SJSA1 (cell line): ENCODE measurements around the gene SLC25A25. TPM values are rescaled to one million over a fixed set of nuclear protein-coding genes. Genes with fewer than 3 reads are reported as not detected.
A peak's percentile ranks its signal among the peaks of the same experiment; 100 is the strongest.
"Not testable (repeated sequence)": the region's sequence is repeated elsewhere in the genome, so short reads cannot be mapped to it uniquely, and the experiment has no call there.

Source experiments
- DNase-seq, 2 experiments: peaks; one replicate each; pipeline ENCODE4 v3.0.0-alpha.2; 2015 to 2020; ENCODE audit warnings: low spot score in 2 of 2, low read depth in 1 of 2
- H3K27ac ChIP-seq: fragments of 250-450 bp; sonication (Bioruptor Pico); 2 replicates; pipeline ENCODE4 v1.5.1; 2020; ENCODE audit warnings: mild to moderate bottlenecking, moderate library complexity
- H3K27me3 ChIP-seq: fragments of 250-450 bp; sonication (Bioruptor Pico); replicated peaks from 2 replicates; pipeline ENCODE4 v1.5.1; 2020; ENCODE audit warnings: mild to moderate bottlenecking, moderate library complexity
- H3K36me3 ChIP-seq: fragments of 250-450 bp; sonication (Bioruptor Pico); 2 replicates; pipeline ENCODE4 v1.5.1; 2020; ENCODE audit warnings: mild to moderate bottlenecking
- H3K4me1 ChIP-seq: fragments of 250-450 bp; sonication (Bioruptor Pico); replicated peaks from 2 replicates; pipeline ENCODE4 v1.6.1; 2021; ENCODE audit warnings: mild to moderate bottlenecking
- H3K4me3 ChIP-seq: fragments of 250-450 bp; sonication (Bioruptor Pico); 2 replicates; pipeline ENCODE4 v1.5.1; 2020; ENCODE audit warnings: mild to moderate bottlenecking
- H3K9me3 ChIP-seq: fragments of 250-450 bp; sonication (Bioruptor Pico); replicated peaks from 2 replicates; pipeline ENCODE4 v1.5.1; 2020; ENCODE audit warnings: mild to moderate bottlenecking
- total RNA-seq: library from RNA; depleted of rRNA; stranded (reverse); fragments of >200 nt; shearing (Covaris generic); gene quantifications from 2 replicates; pipeline ENCODE4 v1.2.3, GENCODE V29; 2014

Gene SLC25A25
- total RNA-seq, 1 experiment from 2014 or later, result 30.8 TPM

DNA sequence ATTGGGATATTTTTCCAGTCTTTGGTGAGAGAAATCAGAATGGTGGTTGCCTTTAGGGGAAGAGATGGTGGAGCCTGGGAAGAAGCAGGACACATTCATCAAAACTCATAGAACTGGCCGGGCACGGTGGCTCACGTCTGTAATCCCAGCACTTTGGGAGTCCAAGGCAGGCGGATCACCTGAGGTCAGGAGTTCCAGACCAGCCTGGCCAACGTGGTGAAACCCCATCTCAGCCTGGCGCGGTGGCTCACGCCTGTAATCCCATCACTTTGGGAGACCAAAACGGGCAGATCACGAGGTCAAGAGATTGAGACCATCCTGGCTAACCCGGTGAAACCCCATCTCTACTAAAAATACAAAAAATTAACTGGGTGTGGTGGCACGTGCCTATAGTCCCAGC lies 43.7 kb downstream of the SLC25A25 start:
- not testable (repeated sequence) for H3K4me1 ChIP-seq, H3K4me3 ChIP-seq, DNase-seq, H3K27me3 ChIP-seq, H3K9me3 ChIP-seq, H3K27ac ChIP-seq
- peaks cover 26% of the 10 kb centered on the region for H3K36me3 ChIP-seq

DNA sequence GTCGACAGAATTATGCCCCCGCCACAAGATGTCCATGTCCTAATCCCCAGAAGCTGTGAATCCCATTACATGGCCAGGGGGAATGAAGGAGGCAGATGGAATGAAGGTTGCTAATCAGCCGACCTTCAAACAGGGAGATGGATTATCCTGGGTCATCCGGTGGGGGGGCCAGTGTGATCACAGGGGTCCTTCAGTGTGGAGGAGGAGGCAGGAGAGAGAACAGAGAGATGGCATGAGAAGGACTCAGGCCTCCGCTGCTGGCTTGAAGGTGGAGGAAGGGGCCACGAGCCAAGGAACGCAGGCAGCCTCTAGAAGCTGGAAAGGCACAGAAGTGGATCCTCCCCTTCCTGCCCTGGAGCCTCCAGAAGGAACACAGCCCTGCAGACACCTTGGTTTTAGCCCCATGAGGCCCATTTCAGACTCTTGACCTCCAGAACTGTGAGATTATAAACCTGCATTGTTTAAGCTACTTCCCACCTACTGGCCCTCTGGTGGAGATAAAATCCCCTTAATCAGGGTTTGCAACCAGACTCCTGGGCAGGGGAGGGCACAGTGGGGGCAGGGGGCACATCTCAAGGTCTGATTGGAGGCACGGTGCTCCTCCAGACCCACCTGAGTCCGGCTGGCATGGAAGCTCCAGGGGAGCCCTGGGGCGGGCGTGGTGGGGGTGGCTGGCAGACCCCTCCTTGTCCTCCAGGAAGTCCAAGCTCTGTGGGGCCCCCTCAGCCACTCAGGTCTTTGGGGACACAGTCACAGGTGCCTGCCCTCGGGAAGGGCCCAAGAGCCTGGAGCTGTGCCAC lies 45.7 kb downstream of the SLC25A25 start:
- Histone ChIP-seq H3K36me3 (peaks cover 6% of the 10 kb centered on the region; the same call in 1 of the 2 replicates), H3K4me1 (no peaks in the 10 kb centered on the region), H3K4me3 (no peak overlapping the region), H3K27ac (no peak overlapping the region), H3K27me3 (no peaks in the 10 kb centered on the region), H3K9me3 (no peaks in the 10 kb centered on the region)
- no peak for DNase-seq

DNA sequence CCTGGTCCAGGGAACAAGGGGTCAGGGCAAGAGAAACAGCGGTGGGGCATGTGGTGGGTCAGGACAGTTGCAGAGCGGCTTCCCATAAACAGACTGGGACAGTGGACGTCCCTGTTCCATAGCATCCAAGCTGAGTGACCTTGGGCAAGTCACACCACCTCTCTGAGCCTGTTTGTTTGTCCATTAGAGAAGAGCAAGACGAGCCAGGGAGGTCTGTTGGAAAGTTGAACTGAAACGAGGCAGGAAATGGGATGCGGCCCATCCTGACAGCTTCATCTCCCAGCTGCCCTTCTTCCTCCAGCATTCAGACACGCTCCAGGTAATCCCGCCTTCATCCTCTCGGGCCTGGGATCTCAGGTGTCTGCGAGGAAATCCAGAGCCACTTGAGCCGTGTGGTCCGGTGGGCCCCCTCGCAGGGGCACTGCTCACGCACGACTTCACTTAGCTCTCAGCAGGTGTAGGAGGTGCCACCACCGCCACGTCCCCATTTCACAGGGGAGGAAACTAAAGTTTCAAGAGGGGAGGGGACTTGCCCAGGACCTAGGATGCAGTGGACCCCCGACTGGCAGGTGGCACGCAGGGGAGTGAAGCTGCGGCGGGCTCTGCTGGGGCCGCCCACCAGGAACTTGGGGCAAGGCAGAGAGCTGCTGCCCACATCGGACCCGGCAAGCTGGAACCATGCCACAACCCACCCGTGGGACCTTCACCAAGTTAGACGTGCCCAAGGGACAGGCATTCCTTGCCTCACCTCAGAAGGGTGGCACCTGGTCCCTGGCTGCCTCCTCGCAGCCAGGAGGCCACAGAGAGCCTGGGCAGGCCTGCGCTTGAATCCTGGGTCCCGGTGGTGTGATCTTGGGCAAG lies 46.5 kb downstream of the SLC25A25 start:
- Histone ChIP-seq H3K27me3 (no peaks in the 10 kb centered on the region), H3K9me3 (no peaks in the 10 kb centered on the region), H3K4me1 (no peaks in the 10 kb centered on the region), H3K4me3 (no peak overlapping the region), H3K27ac (no peak overlapping the region), H3K36me3 (peaks cover 2% of the 10 kb centered on the region; the same call in 1 of the 2 replicates)
- no peak for DNase-seq

DNA sequence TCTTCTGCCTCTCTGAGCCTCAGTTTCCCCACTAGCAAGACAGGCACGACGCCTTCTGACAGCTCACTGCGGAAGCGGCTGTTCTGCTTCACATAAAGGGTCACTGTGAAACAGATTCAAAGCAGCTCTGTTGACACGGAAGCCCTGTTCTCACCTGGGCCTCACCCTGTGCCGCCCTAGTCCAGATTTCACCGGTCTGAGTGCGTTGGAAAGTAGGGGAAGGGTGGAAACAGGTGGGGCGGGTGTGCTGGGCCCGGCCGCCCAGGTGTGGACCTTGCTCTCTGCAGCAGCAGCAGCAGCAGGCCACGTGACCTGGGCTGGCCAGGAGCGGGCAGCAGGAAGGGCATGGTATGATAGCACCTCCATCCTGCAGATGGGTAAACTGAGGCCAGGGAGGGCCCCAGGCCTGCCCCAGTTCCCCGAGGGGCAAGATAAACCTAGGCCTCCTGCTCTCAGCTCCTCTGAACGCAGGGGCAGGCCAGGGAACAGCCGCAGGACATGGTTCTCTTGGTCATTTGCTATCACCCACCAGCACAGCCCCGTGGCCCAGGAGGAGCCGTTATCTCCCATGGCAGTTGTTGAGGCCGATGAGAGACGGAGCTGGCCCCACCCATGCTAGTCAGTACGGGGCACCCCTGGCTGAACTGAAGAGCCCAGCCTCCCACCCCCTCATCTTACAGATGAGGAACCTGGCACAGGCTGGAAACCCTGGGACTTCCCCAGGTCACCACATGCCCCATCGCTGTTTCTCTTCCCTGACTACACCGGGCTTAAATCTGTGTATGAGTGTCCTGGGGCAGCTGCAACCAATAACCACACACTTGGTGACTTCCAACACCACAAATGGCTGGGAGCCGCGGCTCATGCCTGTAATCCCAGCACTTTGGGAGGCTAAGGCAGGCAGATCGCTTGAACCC lies 47.4 kb downstream of the SLC25A25 start:
- no peaks in the 10 kb centered on the region for H3K27me3 ChIP-seq
- no peaks in the 10 kb centered on the region for H3K36me3 ChIP-seq
- no peak overlapping the region for H3K27ac ChIP-seq
- no peak for DNase-seq
- H3K4me1 ChIP-seq, result no peaks in the 10 kb centered on the region
- H3K4me3 ChIP-seq, result no peak overlapping the region
- no peaks in the 10 kb centered on the region for H3K9me3 ChIP-seq

DNA sequence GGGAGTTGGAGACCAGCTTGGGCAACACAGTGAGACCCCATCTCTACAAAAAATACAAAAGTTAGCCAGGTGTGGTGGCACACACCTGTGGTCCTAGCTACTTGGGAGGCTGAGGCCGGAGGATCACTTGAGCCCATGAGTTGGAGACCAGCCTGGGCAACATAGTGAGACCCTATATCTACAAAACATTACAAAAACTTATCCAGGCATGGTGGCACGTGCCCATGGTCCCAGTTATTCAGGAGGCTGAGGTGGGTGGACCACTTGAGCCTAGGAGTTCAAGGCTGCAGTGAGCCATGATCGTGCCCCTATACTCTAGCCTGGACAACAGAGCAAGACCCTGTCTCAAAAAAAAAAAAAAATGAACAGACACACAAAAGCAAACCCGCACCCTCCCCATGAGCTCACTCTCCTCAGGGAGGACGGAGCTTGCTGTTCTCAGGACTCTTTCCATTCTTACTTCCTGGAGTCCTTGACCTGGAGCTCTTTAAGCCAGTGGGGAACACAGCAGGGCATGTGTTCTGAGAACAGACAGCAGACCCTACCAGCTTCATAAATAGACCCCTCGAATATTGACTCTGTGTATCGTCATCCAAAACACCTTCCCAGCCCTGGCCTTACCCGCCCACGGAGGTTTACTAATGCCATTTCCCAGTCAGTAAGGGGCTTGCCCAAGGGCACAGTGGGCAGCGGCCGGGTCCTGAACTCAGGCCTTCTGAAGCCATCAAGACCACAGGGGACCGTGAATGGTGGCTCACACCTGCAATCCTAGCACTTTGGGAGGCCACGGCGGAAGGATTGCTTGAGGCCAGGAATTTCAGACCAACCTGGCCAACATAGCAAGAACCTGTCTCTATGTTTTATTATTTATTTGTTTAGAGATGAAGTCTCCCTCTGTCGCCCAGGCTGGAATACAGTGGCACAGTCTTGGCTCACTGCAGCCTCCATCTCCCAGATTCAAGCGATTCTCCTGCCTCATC lies 48.4 kb downstream of the SLC25A25 start:
- Histone ChIP-seq H3K27me3 (no peaks in the 10 kb centered on the region), H3K4me1 (no peaks in the 10 kb centered on the region), H3K9me3 (no peaks in the 10 kb centered on the region), H3K27ac (no peak overlapping the region), H3K4me3 (no peak overlapping the region), H3K36me3 (no peaks in the 10 kb centered on the region)
- no peak for DNase-seq

DNA sequence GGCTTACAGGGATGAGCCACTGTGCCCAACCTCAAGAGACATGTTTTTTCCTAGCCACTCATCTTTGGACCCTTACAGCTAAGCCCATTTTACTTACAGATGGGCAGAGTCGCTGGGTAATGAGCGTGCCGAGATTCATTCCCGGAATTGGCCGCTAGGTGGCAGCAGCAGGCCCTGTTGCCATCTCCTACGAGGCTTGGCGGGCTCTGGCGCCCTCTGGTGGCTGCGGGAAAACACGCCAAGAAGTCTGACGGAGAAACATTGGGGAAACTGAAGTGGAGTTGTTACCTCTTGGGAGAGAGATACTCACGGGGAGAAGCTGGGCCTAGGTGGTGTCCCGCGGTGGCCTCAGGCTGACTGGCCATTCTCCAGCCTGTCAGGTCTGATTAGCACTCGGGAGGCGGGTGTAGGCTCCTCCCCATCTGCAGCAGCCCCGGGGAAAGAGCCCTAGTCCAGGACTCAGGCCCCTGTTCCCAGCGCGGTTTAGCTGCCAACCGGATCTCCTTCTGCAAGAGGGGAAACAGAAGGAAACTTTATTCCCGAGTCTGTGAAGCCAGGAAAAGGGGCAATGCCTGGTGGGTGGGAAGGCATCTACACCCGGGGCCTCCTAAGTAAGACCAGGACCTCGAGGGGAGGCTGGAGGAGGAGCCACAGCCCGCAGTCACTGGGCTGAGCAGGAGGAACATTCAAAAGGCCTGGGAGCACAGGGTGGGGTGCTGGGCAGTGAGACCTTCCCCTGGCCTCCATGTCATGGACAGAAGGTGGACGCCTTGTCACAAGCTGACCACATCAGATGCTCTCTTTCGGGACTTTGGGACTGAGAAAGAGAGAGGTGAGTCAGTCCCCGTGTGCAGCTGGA lies 49.8 kb downstream of the SLC25A25 start:
- peak; percentile 72 to 89 for DNase-seq

DNA sequence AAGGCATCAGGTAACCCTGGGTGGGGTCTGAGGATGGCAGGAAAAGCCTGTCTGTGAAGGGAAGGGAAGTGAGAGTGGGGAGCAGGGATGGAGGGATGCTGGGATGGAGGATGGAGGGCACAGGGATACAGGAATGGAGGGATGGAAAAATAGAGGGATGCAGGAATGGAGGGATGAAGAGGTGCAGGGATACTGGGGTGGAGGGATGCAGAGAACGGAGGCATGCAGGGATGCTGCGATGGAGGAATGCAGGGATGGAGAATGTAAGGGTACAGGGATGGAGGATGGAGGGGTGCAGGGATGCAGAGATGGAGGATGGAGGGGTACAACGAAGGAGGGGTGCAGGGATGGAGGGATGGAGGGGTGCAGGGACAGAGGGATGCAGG lies 50.4 kb downstream of the SLC25A25 start:
- Histone ChIP-seq H3K4me1 (no peaks in the 10 kb centered on the region), H3K27me3 (no peaks in the 10 kb centered on the region), H3K27ac (no peak overlapping the region), H3K9me3 (no peaks in the 10 kb centered on the region), H3K36me3 (no peaks in the 10 kb centered on the region), H3K4me3 (no peak overlapping the region)
- no peak for DNase-seq

More for the DNA sequence above, 49.8 kb downstream of the SLC25A25 start:
- Histone ChIP-seq H3K4me1 (no peaks in the 10 kb centered on the region), H3K27me3 (no peaks in the 10 kb centered on the region), H3K27ac (no peak overlapping the region), H3K36me3 (no peaks in the 10 kb centered on the region), H3K9me3 (no peaks in the 10 kb centered on the region), H3K4me3 (no peak overlapping the region)

DNA sequence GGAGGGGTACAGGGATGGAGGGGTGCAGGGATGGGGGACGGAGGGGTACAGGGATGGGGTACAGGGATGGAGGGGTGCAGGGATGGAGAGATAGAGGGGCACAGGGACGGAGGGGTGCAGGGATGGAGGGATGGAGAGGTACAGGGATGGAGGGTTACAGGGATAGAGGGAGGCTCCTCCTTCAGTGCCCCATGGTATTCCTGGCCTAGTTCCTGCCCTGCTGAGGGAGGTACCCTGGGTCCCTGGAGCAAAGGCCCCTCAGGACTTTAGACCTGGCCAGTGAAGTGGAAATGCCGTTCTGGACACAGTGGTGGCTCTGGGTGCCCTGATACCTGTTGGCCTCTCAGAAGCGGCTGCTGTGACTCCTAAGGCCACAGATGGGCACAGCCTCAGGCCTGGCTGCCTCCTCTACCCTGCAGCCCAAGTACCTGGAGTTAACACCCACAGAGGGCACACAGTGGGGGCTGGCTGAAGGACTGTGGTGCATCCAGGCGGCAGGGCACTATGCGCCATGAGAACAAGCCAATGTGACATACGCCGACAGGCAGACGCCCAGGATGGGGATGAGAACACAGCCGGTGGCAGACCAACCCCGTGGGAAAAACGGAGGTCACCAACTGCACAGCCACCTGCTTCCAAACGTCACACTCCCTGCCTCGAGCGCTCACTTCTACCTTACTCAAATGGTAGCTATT lies 51.1 kb downstream of the SLC25A25 start:
- Histone ChIP-seq H3K4me3 (no peak overlapping the region), H3K9me3 (no peaks in the 10 kb centered on the region), H3K27me3 (no peaks in the 10 kb centered on the region), H3K27ac (no peak overlapping the region), H3K36me3 (no peaks in the 10 kb centered on the region; the same call in 1 of the 2 replicates), H3K4me1 (no peaks in the 10 kb centered on the region)
- DNase-seq, result no peak

DNA sequence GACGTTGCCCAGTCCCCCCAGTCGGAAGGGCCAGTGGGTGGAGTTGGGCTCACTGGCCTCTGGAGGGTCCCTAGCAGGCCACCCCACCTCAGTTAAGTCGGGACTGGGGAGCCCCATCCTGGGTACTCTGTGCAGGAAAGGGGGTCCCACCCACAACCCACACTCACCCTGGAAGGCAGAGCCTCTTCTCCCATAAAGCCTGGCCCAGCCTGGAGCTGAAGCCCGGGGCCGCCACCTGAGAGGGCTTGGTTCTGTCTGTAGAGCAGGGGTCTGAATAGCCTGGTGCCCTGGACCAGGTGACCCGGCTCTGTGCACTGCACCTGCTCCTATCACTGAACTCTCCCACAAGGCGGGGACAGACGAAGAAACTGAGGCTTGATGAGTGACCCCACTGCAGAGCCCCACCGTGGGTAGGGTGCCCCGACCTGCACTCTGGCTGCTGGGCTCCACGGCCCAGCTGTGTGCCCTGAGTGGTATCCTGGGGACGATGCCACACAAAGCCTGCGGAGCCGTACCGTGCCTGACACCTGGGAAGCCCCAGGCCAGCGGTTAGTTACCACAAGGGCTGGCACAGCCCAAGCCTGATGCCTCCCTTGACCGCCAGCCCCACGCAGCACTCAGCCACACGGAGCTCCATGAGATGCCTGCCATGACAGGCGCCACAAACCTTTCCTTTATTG lies 52.2 kb downstream of the SLC25A25 start:
- H3K4me1 ChIP-seq, result no peaks in the 10 kb centered on the region
- peaks cover 8% of the 10 kb centered on the region for H3K36me3 ChIP-seq

DNA sequence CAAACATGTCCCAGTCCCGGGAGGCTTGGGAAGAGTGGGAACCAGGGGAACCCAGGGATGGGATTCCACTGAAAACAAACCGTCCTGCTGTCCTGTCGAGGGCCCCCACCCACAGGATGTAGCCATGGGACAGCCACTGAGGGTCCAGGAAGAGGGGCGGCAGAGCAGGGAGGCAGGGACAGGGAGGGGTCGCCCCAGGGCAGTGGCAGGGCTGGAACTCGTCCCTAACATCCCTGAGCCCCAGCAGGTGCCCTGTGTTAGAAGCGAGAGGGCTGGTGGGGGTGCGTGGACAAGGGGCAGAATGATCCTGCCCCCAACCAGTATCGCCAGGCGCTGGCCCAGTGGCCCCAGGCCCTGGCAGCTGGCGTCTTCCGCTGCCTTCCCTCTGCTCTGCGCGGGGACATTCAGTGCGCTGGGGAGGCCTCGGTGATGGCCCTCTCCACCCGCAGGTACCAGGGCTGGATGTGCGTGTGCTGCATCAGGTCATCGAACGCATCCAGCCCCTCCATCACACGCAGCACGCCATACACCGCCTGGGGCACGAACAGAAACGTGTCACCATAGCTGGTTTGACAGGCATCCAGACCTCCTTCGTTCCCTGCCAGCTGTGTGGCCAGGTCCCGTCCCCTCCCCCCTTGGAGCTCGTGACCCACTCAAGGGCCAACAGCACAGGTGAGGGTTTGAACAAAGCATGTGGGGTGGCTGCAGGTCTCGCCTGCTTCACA lies 52.9 kb downstream of the SLC25A25 start:
- no peaks in the 10 kb centered on the region for H3K4me1 ChIP-seq
- no peaks in the 10 kb centered on the region for H3K27me3 ChIP-seq
- no peaks in the 10 kb centered on the region for H3K9me3 ChIP-seq
- peaks cover 8% of the 10 kb centered on the region for H3K36me3 ChIP-seq
- no peak overlapping the region for H3K27ac ChIP-seq
- no peak for DNase-seq
- H3K4me3 ChIP-seq, result no peak overlapping the region

More for the DNA sequence above, 52.2 kb downstream of the SLC25A25 start:
- Histone ChIP-seq H3K27me3 (no peaks in the 10 kb centered on the region), H3K9me3 (no peaks in the 10 kb centered on the region), H3K4me3 (no peak overlapping the region), H3K27ac (no peak overlapping the region)
- DNase-seq, result no peak

DNA sequence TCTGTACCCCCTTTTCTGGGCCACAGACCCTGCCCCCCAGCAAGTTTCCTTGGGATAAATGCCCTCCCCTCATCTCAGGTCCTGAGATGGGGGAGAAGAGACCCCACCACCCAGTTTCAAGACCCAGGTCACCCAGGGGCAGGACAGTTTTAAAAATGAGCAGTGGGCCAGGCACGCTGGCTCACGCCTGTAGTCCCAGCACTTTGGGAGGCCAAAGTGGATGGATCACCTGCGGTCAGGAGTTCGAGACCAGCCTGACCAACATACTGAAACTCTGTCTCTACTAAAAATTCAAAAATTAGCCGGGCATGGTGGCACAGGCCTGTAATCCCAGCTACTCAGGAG lies 53.4 kb downstream of the SLC25A25 start:
- peaks cover 8% of the 10 kb centered on the region for H3K36me3 ChIP-seq
- H3K27ac ChIP-seq, result no peak overlapping the region
- H3K4me1 ChIP-seq, result peaks cover 2% of the 10 kb centered on the region
- H3K9me3 ChIP-seq, result no peaks in the 10 kb centered on the region
- no peak overlapping the region for H3K4me3 ChIP-seq
- DNase-seq, result no peak
- no peaks in the 10 kb centered on the region for H3K27me3 ChIP-seq
